ENCODE data around the gene ARHGDIB.

Gene ARHGDIB

GRCh38 chr12:14982991-14983390 lies 21.6 kb upstream of the ARHGDIB start:
- DNase-seq, result peak in 3 of 4 experiments; percentile 36 to 60 (median 52)

DNA sequence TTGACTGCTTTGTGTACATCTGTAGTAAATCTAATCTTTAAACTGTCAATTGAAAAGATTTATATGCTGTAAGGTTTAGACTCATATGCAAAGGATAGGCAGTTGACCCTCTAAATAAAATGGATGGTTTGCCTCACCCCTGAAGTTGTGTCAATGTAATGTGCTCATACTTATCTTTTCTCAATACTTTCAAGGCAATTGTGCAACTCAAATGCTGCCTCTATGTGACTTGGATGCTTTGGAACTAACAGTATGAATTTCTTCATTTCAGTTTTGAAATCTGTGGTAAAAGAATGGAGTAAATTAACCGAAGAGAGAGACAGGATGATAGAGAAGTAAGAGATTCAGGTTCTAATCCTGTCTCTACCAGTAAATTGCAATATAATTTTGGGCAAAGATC lies 21.2 kb upstream of the ARHGDIB start:
- DNase-seq, result peak; percentile 57 to 88 (median 72)

DNA sequence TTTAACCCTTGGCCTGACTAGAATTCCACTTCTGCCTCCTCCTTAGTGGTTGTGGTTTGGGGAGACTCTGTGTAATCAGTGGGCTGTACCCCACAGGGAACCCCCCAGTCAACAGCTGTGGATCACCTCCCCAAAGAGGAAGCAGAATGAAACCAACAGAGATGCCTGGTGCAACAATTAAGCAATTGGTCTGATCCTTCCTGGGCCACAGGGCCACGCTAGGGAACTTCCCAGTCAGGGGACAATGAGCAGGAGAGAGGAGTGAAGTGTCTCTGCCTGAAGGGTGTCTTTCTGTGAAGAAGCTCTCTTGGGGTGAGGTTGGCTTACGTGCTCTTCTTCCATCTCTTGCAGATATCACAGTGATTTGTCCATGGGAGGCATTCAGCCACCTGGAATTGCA lies 19.6 kb upstream of the ARHGDIB start:
- DNase-seq, result peak; percentile 88 to 95 (median 92)

GRCh38 chr12:14979468-14979867 lies 18.1 kb upstream of the ARHGDIB start:
- DNase-seq, result no peak

DNA sequence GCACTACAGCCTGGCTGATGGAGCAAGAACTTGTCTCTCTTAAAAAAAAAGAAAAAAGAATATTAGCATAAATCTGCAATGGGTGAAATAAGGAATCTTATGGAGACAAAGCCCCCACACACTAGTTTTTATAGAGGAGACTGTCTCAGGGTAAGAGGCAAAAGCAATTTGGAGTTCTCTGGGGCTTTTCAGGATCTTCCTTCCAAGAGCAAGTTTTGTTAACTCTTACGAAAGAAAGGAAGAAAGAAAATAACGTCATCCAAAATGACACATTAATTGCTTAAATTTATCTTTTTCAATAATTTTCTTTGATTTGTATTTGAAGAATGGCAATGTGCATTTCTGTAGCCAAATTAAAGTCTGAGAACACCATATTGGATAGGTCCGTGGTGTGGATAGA lies 15.3 kb upstream of the ARHGDIB start:
- peak in 1 of 4 experiments; percentile 58 for DNase-seq

GRCh38 chr12:14975457-14975856 lies 14.1 kb upstream of the ARHGDIB start:
- peak; percentile 65 to 83 (median 75) for DNase-seq

- no peak for DNase-seq
These were observed 13.2 kb upstream of the ARHGDIB start for GRCh38 chr12:14974633-14975032.

GRCh38 chr12:14972816-14973215 lies 11.4 kb upstream of the ARHGDIB start, which contains the start of gene PDE6H:
PDE6H (plus strand) TSS chr12:14973042; CDS start chr12:14978013, 4,971 bp downstream.
- DNase-seq, result no peak

- DNase-seq, result no peak
These were observed 9.1 kb upstream of the ARHGDIB start for GRCh38 chr12:14970473-14970872.

DNA sequence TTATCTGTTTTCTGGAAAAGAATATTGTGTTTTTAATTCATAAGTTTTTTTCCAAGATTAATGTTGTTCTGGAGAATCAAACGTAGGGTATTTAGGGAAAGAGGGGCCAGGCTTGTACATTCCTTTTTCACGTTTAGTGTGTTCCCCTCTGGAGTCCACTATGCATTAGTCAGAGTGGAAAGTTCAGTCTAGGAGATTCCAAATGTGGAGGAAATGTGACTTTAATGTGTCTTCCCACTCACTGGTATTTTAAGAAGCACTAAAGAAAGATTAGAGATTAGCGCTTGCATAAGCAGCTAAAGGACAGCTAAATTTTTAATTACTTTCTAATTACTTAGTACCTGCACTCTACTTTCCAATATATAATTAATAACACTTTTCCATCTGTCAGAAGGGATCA lies 7.1 kb upstream of the ARHGDIB start:
- DNase-seq, result peak in 1 of 4 experiments; percentile 44

DNA sequence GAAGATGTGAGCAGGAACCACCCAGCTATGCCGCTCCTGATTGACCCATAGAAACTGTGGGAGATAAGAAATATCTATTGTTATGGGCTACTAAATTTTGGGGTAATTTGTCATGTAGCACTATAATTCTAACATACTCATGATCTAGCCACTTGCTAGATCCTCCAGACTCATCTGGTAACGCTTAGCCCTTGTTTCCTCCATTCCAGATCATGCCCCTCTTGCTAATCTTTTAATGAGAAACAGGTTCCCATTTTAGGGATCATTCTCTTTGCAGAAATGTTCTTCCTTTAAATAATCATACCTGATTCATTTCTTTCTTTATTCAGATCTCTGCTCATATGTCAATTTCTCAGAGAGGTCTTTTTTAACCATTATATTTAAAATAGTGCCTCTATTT lies 3.8 kb upstream of the ARHGDIB start:
- no peak for DNase-seq

GRCh38 chr12:14964406-14964805 lies 3.0 kb upstream of the ARHGDIB start:
- DNase-seq, result peak in 1 of 4 experiments; percentile 12

DNA sequence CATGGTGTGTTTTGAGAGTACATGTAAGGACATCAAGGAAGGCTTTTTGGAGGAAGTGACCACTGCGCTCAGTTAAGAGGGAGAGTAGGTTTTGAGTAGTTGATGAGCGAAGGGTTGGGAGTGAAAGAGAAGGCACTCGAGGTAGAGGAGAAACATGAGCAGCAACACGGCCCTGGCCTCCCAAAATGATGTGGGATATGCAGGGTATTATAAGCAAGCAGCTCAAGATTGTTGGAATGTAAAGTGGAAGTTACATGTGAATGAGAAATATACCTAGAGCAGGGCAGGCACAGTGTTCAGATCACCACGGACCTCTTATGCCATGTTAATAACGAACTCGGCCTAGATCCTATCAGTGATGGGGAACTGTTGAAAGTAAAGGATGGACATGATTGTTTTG lies 2.1 kb upstream of the ARHGDIB start:
- peak in 1 of 4 experiments; percentile 3 for DNase-seq

- DNase-seq, result peak in 1 of 4 experiments; percentile 12
These were observed 1.4 kb upstream of the ARHGDIB start for GRCh38 chr12:14962797-14963196.

DNA sequence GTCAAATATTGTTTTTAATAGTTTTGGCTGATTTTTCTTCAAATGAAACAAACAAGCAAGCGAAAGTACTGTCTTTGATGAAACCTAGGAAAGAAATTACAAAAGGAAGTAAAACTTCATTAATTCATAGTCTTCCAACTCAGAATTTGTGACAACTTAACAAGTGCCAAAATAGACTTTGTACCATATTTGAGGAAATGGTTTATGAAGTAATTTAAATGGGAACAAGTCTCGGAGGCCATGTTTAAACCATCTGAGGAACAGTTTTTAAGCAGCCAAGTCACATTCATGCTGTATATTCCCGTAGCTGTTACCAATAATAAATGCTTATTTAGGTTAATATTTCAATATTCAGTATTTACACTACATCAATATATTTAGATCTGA lies 745 bp upstream of the ARHGDIB start:
- peak in 2 of 4 experiments; percentile 54 to 67 for DNase-seq

- peak; percentile 59 to 80 (median 77) for DNase-seq
These were observed 594 bp downstream of the ARHGDIB start for GRCh38 chr12:14960548-14961465.

GRCh38 chr12:14959916-14960496 lies 1.4 kb downstream of the ARHGDIB start:
- DNase-seq, result no peak

GRCh38 chr12:14959463-14959862 lies 1.9 kb downstream of the ARHGDIB start:
- DNase-seq, result peak; percentile 56 to 75 (median 68)

DNA sequence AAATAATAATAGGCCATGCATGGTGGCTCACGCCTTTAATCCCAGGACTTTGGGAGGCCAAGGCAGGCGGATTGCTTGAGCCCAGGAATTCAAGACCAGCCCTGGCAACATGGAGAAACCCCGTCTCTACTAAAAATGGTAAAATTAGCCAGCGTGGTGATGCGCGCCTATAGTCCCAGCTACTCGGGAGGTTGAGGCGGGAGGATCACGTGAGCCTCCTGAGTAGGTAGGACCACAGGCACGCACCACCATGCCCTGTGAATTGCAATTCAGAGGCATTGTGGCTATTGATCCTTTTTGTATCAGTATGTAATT lies 2.3 kb downstream of the ARHGDIB start:
- no peak for DNase-seq

DNA sequence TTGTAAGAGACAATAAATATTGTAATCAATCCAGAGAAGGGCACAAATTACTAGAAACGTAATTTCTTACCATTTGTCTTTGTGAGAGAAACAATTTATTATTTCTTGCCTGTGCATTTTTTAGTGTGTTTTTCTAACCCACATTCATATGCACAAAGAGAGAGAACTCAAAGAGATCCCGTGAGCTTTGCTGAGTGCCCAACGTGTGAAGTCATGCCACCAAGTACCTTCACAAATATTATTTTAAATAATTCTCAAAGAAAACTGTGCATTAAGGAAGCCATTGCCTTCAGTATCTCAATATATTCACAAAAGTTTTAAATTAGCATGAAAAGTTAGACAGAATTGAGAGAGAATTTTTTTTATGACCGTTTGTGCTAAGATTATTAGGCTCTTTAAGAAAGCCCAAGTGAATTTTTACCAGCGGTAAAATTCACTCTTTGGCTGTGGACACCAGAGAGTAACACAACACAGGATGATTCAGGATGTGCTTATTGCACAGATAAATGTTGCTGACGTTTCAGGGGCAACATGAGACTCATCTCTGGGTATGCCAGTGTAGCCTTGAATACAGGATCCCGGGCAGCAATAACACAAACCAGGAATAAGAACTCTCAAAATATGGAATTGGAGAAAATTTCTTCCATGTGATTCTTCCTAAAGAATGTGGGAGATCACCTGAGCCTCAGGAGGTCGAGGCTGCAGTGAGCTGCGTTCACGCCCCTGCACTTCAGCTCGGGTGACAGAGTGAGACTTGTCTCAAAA lies 2.9 kb downstream of the ARHGDIB start:
- DNase-seq, result peak; percentile 39 to 62 (median 51)

DNA sequence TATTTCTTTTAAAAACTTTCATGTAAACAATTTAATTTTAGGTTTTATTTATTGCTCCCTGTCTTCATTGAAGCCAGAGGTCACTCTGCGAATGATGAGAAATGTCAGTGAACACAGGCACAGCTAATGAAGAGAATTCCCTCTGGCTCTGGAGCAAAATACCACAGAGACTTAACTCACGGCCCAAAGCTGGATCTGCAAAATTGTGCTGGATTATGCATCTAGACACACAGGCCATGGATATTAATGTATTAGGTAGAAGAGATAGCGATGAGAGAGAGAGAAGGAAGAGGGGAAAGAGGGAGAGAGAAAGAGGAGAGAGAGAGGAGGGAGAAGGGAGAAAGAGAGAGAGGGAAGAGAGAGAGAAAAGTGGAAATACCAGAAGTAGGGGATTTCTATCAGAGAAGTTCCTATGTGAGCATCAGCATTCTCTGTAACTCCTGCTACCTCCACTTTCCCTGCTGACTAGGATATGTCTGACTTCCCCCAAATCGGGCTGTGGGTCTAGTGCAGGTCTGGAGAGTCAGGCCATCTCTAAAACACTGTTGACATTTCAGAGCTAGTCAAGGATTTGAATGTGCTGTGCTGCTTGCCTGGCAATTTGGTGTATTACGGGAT lies 3.7 kb downstream of the ARHGDIB start:
- peak in 3 of 4 experiments; percentile 54 to 60 (median 57) for DNase-seq

DNA sequence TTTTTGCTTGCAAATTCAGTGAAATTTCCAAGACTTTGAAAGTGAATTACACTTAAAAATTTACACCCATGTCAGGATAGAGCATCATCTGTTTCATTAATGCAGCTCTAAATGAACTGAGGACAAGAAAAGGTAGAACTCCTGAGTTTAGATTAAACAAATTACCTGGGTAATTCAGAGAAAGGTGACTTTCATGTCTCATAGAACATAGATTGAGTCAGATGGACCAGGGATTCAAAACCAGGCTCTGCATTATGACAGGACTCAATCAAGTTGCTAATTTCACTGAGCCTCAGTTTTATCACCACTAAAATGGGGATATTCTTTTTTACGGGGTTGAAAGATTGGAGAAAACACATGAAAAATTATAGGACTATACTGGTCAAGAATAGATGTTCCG lies 4.5 kb downstream of the ARHGDIB start:
- DNase-seq, result no peak

All from suppressor macrophage (primary cell).